Fibroblast of pulmonary artery (primary cell): Measurements from ENCODE around the gene SYT1.

Source experiments
- DNase-seq: peaks from one replicate; pipeline ENCODE4 v3.0.0-alpha.2; 2010; ENCODE audit warnings: low read depth
- H3K4me3 ChIP-seq: replicated peaks from 2 replicates; pipeline ENCODE4 v1.5.1; 2011; ENCODE audit warnings: low read depth, mild to moderate bottlenecking, control low read depth, low read length, moderate library complexity
- CTCF ChIP-seq: IDR thresholded peaks from 2 replicates; pipeline ENCODE4 v1.5.1; 2011; ENCODE audit warnings: mild to moderate bottlenecking, control low read depth, low read length, inconsistent platforms; ENCODE audit errors: missing control alignments

The SYT1 gene

GRCh38 chr12:79482921-79483320, 618.3 kb downstream of the SYT1 start:
- TF ChIP-seq CTCF, result no peak
- DNase-seq, result no peak
- H3K4me3 ChIP-seq, result no peak overlapping the region

- no peak overlapping the region for H3K4me3 ChIP-seq
- no peak for TF ChIP-seq CTCF
- no peak for DNase-seq
Measured at GRCh38 chr12:79486154-79486553, 621.6 kb downstream of the SYT1 start.

GRCh38 chr12:79487386-79488110, 623.0 kb downstream of the SYT1 start:
- no peak overlapping the region for H3K4me3 ChIP-seq
- DNase-seq, result no peak
- TF ChIP-seq CTCF, result no peak
